Esophagus mucosa (tissue), 1 donor: ENCODE measurements around the gene NEURL2. TPM values are rescaled to one million over a fixed set of nuclear protein-coding genes. Genes with fewer than 3 reads are reported as not detected.
"Not testable (repeated sequence)": the region's sequence is repeated elsewhere in the genome, so short reads cannot be mapped to it uniquely, and the experiment has no call there.

Source experiments
- ATAC-seq: fragments of 200-7000 bp; cut with Tn5 transposase; one replicate; pipeline ENCODE4 v1.9.1; 2020
- total RNA-seq: library from RNA; stranded (reverse); gene quantifications from one replicate; pipeline ENCODE4 v1.2.4, GENCODE V29; 2023
- donor health status: DM: yes; HTN: yes; CAD: no.

Gene NEURL2
- total RNA-seq, 1 donor from 2014 or later: 1.9 TPM

DNA sequence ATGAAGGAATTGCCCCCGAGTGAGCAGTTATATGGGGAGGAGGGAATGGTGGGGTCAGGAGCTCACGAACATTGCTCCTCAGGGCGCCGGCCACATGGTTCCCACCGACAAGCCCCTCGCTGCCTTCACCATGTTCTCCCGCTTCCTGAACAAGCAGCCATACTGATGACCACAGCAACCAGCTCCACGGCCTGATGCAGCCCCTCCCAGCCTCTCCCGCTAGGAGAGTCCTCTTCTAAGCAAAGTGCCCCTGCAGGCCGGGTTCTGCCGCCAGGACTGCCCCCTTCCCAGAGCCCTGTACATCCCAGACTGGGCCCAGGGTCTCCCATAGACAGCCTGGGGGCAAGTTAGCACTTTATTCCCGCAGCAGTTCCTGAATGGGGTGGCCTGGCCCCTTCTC lies 7.3 kb upstream of the NEURL2 start:
- ATAC-seq: no peak

DNA sequence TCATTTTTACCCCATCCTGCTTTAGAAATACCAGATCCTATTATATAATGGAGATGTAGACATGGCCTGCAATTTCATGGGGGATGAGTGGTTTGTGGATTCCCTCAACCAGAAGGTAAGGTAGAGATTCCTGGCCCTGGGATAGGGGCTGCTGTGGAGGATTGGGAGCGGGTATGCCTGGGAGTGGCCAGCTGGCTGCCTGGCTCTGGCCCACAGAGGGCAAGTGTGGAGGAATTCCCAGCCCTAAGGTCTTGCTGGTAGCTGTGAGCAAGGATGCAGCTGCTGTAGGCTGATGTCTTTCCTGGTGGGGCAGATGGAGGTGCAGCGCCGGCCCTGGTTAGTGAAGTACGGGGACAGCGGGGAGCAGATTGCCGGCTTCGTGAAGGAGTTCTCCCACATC lies 6.7 kb upstream of the NEURL2 start:
- no peak for ATAC-seq

DNA sequence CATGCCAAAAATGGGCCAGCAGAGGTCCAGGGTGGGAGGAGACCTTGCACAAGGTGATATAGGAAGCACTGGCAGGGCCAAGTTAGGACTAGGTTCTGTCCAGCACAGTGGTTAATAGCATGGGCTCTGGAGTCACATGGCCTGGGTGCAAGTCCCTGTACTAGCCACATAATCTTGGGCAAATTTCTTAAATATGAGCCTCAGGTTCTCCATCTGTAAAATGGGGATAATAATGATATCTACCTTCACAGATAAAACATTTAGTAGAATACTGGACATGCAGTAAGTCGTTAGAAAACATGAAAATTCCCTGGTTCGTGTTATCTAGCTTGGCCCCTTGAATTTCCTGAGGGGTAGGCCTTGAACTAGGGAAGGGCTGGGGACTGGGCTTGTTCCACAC lies 6.3 kb upstream of the NEURL2 start:
- ATAC-seq: no peak

DNA sequence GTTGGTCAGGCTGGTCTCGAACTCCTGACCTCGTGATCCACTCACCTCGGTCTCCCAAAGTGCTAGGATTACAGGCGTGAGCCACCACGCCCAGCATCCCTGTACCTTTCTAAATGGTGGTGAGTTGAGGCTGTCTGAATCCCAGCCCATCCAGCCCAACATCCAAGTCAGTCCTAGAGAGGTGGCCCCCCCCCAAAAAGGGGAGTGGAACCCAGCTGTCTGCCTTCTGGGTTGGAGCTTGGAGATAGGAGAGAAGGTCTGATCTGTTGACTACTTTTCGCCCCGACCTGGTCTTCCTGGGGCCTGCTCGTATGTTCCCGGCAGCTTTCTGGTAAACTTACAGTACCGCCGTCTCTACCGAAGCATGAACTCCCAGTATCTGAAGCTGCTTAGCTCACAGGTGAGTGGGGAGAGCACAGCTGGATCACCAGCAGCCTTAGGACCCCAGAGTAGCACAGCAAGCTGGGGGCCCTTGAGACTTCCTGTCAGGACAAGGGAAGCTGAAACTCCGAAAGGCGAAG lies 5.7 kb upstream of the NEURL2 start:
- no peak for ATAC-seq

DNA sequence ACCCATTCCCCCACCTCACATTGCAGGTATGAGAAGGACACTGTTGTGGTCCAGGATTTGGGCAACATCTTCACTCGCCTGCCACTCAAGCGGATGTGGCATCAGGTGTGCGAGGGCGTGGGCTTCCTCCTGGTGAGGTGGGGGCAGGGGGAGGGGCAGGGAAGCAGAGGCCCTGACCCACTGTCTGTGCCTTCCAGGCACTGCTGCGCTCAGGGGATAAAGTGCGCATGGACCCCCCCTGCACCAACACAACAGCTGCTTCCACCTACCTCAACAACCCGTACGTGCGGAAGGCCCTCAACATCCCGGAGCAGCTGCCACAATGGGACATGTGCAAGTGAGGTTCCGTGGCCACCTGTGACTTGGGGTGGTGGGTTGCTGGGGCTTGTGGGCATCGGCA lies 3.8 kb upstream of the NEURL2 start:
- no peak for ATAC-seq

DNA sequence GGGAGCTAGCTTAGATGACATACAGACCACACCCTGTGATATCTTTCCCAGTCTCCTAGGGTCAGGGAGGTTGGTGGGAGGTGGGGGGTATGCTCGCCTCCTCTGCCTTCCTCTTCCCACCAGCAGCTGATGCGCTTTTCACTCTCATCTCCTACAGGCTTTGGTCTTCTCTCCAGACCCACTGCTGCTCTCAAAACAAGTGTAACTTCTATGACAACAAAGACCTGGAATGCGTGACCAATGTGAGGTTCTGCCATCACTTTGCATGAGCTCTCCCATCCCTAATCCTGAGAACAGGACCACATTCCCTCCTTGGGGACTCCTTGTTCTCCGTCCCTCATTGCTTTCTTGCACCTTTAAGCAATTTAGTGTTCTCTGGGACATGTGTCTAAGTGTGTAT lies 2.8 kb upstream of the NEURL2 start:
- ATAC-seq: no peak

DNA sequence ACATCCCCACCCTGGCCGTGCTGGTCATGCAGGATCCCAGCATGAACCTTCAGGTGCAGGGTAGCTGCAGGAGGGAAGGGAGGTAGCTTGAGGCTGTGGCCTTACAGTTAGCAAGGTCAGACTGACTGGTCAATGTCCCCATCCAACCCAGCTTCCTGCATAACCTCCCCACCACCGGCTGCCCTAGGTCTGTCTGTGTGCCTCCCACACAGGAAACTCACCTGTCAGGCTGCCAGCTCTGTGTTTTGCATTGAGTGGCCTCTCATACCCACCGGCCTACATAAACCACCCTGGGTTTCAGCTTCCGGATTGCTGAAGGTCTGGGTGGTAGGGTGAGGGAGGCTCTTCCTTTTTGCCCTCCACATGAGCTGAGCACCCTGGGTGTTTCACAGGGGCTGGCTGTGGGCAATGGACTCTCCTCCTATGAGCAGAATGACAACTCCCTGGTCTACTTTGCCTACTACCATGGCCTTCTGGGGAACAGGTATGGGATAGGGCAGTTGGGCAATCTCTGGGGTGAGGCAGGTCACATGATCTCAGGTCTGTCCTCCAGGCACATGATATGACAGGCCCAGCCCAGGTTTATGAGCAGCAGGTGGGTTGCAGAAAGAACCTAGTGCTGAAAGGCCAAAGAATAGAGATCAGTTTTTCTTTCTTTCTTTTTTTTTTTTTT lies 2.0 kb upstream of the NEURL2 start:
- peak; percentile 42 for ATAC-seq

DNA sequence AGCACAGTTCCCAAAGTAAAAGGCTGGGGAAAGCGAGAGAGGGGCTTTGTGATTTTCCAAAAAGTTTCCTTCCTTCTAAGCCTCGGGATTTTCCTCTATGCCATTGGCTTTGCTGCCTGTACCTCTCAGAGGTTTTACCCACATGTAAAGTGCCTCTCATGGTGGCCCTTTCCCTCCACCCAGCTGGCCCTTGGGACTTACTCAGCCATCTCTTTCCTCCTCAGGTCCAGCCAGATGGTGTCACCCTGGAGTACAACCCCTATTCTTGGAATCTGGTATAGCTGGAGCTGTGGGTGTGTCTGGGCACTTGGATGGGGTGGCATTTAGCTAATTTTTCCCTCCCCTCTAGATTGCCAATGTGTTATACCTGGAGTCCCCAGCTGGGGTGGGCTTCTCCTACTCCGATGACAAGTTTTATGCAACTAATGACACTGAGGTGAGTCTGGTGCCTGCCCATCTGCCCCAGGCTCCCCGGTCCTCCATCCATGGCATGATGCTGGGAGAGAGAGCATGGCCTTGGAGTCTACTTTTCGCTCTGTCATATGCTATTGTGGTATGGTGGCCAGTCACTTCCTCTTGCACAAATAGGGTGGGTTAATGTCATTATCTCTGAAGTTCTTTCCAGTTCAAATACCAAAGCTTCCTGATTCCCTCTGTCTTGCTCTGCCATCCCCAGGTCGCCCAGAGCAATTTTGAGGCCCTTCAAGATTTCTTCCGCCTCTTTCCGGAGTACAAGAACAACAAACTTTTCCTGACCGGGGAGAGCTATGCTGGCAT lies 1.2 kb upstream of the NEURL2 start:
- ATAC-seq: peak; percentile 27

DNA sequence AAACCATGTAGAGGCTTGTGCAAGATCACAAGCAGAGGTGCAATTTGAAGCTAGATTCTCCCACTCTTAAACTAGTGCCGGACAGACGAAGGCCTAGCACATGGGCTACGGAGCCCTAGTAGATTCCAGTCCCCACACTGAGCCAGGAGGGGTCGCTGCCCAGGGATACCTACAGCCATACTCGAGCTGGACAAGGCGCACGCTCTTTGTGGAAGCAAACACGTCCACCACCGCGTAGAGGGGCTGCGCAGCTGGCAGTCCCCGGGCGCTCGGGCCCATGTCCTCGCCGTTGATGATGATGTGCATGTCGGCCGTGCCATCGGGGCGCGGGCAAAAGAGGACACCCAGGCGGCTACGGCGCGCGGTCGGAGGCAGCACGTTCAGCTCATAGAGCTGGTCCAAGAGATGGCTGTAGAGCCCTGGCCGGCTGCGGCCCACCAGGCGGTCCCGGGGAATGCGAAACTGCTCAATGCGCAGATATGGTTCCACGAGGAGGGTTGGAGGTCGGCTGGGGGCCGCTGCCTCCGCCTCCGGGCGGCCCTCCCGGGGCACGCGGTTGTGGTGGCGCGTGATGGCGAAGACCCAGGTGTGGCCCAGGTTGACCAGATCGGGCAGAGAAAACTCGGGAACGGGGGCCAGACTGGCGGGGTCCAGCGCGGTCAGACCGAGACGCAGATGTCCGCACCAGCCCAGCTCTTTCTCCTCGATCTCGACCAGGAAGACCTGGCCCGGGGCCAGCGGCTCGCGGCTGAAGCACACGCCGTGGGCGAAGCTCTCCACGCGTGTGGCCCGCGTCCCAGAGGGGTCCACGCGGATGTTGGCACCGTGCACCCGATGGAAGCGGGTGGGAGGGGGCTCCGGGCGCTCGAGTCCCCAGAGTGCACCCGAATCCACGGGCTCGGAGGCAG lies 677 bp downstream of the NEURL2 start:
- ATAC-seq: peak; percentile 45

DNA sequence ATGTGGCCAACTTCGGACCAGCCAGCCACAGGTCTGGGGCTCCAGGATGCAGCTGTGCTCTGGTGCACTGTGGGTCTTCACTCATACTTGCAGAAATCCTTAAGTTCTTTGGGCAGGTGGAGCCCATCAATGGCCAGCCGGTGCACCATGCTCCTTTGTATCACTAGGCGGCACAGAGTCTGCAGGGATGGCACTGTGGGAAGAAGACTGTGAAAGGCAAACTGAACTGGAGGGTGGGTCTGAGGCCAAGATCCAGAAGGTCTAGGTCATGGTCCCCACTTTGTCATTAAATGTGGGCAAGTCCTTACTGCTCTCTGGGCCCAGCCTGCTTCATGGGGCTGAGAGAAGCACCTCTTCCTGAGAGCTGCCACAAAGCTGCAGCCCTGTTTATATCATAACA lies 2.3 kb downstream of the NEURL2 start:
- no peak for ATAC-seq

DNA sequence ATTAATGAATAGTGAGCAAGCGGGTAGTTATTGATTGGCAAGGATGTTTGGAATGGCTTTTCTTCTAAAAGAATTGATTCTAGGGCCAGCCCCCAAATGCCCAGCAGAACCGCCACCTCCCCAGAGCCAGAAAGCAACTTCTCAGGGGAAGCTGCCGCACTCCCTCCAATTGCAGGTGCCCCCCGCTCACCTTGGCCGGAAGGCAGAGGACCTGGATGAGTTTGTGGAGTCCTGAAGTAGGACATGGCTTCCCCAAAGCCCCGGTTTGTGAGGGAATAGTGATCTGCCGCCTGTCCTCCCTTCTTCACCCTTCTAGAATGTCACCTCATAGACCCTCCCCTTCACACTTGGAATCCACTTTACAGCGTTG lies 3.7 kb downstream of the NEURL2 start, which contains the start of gene SPATA25:
Gene SPATA25, minus strand, starts transcription at position 277 of the 370 bp plus-strand sequence. Its CDS starts 32 bp downstream, at position 245.
- ATAC-seq: no peak

DNA sequence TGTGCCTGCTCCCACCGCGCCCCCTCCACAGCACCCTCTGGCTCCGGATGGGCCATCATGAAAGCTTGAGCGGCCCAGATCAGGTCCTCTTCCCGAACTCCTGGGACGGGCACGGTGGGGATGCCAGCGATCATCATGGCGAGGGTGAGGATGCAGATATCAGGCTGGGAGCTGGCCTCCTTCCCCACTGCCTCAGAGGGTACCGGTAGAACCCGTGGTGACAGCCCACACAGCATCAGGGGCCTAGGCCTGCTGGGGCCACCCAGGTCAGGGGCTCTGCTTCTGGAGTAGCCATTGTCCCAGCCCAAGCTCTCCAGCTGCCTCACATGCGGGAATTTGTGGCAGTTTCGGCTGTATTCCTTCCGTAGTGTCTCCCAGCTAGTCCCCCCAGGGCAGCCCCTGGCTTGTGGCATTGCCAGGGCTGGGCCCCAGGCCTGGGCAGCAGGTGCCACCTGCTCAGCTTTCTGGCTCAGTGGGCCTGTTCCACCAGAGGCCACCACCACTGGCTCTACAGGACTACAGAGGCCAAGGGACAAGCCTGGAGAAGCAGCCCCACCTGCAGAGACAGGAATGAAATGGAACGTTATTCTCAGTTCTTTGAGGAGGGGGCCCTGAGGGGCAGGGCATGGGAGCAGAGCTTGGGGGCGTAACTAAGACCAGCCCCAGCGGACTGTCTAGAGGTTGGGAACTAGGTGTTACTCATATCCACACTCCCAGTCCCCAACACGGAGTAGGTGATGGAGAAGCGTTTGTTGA lies 4.2 kb downstream of the NEURL2 start:
- ATAC-seq: no peak

DNA sequence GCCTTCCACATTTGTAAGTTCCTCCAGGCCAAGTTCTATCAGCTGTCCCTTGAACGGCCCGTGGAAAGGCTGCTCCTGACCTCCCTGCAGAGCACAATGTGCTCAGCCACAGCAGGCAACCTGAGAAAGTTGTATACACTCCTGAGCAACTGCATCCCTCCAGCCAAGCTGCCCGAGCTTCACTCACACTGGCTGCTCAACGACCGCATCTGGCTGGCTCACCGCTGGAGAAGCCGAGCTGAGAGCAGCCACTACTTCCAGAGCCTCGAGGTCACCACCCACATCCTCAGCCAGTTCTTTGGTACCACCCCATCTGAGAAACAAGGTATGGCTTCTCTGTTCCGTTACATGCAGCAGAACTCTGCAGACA lies 7.9 kb downstream of the NEURL2 start:
- no peak for ATAC-seq

DNA sequence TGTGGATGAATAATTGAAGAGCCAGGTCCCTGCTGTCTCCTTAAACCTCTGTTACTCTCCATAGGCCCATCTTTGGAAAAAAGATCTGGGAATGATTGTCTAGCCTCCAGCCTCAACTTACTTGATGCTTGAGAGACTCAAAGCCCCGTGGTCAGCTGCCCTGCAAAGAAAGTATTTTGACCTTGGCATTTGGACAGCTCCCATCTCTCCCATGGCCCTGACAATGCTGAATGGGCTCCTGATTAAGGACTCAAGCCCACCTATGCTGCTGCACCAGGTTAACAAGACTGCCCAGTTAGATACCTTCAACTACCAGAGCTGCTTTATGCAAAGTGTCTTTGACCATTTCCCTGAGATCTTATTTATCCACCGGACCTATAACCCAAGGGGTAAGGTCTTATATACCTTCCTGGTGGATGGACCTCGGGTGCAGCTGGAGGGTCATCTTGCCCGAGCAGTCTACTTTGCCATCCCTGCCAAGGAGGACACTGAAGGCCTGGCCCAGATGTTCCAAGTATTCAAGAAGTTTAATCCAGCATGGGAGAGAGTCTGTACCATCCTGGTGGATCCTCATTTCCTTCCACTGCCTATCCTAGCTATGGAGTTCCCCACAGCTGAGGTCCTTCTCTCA lies 8.4 kb downstream of the NEURL2 start:
- ATAC-seq: no peak

DNA sequence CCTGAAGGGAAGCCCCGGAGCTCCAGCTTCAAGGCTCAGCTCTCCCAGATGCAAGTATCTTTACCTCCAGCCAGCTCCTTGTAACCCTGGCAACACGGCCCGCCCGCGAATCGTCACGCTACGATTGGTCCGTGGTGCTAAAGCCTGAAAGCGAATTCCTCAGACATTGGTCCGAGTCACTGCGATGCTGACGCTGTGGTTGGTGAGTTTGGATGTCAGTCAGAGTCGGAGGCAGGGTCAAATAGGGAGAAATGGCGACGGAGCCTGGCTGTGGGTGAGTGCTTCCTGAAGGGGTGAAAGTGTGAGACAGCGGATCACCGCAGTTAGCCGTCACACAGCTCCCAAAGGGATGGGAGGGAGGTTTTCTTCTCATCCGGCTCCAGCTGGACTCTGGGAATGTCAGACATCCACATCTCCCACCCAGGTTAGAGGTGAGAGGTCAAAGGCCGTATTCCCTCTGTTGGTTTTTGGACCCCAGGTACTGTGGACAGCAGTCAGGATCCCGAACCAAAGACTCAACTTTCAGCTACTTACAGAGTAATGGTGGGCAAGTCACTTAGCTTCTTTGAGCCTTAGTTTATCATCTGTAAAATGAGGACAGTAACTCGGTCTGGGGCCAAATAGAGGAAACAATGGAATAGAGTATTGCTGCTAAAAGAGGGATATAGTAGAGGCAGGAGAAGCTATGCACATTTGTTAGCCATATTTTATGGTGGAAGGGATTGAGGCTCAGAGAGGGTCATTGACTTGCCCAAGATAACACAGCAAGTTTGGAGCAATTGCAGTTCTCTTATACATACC lies 9.8 kb downstream of the NEURL2 start, which contains the start of gene ZSWIM1:
Gene ZSWIM1, plus strand, starts transcription at position 240 of the 801 bp plus-strand sequence. CDS start 1,366 bp downstream, outside the sequence.
- peak; percentile 98 for ATAC-seq

DNA sequence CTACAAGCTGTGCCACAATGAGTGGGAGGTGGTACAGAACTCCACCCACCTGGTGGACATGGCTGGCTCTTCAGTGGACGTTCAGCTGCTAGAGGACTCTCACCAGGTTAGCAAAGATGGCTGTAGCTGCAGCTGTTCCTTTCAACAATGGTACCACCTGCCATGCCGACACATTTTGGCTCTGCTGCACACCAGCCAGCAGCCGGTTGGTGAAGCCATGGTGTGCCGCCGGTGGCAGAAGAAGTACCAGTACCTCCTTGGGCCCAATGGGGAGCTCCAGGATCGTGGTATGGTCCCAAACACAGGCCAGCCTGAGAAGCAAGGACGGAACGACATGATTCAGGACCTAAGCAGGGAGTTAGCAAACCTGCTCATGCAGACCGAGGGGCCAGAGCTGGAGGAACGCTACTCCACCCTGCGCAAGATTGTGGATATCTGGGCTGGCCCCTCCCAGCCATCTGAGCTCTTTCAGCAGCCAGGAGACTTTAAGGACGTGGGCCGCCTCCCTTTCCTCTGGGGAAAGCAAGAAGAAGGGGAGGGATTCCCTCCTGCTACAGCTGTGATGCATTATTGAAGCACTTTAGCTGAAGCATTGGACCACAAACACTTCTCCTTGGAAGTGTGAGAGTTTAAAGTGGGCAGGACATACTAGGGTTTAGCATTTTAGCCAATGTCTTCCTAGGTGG lies 12.8 kb downstream of the NEURL2 start:
- ATAC-seq: no peak

DNA sequence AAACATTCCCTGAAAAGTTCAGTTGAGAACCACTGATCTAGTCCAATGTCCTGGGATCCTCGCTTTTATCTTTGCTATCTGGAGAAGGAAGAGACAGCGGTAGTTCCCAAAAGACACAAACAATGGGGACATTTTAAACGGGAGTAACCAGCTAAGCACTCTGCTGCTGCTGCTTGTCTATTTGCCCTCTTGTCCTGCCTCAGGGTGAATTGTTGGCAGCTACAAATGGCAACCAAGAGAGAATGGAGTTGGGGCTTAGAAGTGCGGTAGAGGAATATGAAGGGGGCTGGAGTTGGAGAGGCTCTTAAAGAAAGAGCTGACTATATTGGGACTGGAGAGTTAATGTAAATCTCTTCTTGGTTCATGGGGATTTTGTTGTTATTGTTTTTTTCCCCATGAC lies 16.4 kb downstream of the NEURL2 start:
- no peak for ATAC-seq

DNA sequence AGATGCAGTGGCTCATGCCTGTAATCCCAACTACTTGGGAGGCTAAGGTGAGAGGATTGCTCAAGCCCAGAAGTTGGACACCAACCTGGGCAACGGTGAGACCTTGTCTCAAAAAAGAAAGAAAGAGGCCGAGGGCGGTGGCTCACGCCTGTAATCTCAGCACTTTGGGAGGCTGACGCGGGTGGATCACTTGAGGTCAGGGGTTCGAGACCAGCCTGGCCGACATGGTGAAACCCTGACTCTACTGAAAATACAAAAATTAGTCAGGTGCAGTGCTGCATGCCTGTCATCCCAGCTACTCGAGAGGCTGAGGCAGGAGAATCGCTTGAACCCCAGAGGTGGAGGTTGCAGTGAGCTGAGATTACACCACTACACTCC lies 16.9 kb downstream of the NEURL2 start:
- not testable (repeated sequence) for ATAC-seq

DNA sequence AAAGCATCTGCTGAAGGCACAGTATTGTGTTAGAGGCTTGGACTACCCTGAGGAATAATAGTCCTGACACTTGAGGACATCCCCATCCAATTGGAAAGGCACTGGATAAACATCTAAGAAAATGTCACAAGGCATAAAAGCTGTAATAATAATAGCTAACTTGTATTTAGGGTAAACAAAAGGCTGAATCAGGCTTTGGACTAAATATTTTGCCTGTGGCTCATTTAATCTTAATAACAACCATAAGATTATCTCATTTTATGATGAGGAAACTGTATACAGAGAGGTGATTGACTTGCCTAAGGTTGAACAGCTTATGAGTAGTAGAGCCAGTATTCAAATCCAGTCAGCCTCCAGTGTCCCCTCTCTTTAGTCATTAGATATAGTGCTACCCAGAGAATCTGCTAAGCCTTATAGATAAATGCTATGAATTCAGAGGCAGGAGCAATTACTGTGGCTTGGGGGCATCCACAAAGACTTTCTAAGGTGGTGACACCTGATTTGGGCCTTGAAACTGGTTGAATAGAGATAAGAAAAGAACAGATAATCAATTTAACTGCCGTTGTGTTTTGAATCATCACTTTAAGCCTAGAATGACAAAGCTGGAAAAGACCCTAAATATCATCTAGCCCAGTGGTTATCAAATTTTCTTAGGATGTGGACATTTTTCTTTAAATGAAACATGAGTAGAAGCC lies 17.5 kb downstream of the NEURL2 start:
- peak; percentile 63 for ATAC-seq
